Measurements from ENCODE around the gene FLYWCH2.
A peak's percentile ranks its signal among the peaks of the same experiment; 100 is the strongest.
"Not testable (repeated sequence)": the region's sequence is repeated elsewhere in the genome, so short reads cannot be mapped to it uniquely, and the experiment has no call there.

Gene FLYWCH2

DNA sequence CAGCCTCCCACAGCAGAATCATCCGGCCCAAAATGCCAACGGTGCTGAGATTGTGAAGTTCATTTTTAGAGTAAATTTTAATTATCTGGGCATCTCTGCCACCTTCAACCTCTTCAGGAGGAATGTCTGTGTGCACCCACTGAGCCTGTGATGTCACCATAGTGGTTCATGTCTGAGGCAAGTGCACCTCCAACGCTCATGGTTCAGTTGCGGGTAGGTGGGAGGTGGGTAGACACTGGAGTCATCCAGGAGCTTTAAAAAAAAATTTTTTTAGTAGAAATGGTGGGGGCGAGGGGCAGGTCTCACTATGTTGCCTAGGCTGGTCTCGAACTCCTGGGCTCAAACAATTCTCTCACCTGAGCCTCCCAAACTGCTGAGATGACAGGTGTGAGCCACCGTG is 30.6 kb downstream of the FLYWCH2 start:
- DNase-seq (ENCODE audit: low spot score) = no peak

DNA sequence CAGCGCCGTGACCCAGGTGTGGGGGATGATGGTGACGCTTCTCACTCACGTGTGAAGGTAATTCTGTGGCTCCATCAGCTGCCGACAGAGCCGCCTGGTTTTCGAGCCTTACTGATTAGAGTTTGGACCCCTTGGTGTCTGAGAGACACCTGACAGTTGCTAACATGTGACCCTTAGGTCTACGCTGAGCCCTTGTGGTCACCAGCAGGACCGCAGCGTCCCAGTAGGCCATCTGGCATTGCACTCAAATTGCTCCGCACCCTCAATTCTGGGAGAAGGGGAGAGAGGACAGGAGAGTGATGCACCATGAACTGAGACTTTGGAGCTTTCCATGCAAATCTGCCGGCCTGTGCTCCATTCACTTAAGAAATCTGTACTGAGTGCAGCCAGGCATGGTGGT is 31.2 kb downstream of the FLYWCH2 start:
- DNase-seq (ENCODE audit: low spot score) = no peak

DNA sequence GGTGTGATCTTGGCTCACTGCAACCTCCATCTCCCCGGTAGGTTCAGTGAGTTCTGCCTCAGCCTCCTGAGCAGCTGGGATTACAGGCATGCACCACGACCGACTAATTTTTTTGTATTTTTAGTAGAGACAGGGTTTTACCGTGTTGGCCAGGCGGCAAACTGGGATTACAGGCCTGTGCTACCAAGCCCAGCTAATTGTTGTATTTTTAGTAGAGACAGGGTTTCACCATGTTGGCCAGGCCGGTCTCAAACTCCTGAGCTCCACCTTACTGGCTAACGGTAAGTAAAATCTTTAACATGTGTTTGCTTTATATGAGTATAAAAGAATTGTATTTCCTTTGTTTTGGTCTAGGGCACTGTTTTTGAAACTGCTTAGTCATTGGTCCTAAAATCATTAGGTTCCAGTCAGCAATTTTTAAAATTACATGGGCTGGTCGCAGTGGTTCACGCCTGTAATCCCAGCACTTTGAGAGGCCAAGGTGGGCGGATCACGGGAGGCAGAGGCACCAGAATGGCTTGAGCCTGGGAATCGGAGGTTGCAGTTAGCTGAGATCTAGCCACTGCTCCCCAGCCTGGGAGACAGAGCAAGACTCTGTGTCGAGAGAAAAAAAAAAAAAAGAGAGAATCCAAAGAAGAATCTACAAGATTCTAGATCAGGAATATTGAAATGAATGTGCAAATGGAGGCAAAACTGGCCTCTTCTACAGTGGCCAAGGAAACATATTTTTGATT is 32.3 kb downstream of the FLYWCH2 start:
- no peak for DNase-seq (ENCODE audit: low spot score)

DNA sequence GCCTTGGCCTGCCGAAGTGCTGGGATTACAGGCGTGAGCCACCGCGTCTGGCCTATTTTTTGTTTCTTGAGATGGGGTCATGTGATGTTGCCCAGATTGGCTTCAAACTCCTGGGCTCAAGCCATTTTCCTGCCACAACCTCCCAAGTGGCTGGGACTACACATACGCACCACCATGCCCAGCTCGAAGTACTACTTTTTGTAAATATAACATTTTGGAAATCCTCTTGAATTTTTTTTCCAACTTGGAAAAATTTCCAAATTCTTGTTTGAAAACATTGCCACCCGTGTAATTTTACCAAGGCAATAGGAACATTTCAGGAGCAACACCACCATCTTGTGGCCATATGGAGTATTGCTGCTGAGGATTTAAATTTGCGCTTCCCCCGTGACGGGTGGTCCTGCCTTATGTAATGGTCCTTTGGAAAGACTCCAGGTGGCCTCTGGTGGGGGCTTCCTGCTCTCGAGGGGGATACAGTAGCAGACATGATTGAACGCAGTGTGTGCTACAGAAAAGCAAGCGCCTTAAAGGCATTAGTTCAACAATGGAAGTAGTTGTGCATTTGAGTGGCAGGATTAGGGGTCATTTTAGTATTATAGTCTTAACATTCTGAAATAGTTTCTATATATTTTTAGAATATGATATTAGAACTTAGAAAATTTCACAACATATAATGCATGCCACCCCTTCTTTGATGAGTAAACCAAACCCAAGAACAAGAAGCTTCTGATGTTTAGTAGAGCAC is 36.7 kb downstream of the FLYWCH2 start:
- peak; percentile 51 for DNase-seq (ENCODE audit: low spot score)

DNA sequence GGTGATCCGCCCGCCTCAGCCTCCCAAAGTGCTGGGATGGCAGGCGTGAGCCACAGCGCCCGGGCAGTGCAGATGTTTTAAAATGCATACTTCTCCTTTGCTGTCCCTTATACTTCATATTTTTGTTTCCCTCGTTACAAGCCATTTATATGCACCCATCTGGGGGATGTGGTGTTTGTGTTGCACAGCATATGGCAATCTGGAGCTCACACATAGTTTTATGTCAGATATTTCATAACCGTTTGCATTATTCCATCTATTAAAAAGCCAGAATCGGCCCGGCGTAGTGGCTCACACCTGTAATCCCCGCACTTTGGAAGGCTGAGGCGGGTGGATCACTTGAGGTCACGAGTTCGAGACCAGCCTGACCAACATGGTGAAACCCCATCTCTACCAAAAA is 40.5 kb downstream of the FLYWCH2 start:
- DNase-seq (ENCODE audit: low spot score) = no peak

DNA sequence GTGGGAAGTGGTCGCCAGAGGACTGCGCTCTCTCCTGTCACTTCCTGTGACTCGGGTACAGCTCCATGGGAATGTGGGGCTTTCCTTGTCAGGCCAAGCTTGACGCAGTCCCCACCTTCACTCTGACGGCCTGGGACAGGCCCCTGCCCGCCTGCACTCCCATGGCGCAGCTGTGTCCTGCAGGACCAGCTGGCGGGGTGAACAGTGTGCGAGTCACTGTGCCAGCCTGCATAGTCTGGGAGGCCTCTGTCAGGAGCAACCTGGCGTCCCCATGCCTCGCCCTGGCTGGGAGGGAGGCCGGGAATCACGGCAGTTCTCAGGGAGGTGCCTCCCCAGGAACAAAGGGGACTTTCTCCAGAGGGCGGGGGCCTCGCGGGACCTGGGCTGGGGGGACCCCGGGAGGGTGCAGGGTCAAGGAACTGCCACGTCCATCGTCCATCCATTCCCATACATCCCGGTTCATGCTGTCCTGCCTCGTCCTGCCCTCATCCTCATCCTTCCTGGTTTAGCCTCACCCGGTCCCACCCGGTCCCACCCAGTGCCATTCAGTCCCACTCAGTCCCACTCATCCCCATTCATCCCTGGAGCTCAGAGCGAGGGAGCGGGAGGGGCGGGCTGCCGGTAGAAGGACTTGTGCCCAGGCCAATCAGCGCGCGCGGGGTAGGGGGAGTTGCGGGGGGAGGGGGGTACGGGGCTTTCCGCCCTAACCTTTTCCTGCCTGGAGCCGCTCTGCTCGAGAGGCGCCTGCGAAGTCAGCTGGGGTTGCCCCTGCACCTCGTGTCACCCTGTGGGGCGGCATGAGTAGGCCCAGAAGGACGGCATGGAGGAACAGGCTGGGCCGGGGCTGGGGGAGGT is 42.1 kb downstream of the FLYWCH2 start:
- no peak for DNase-seq (ENCODE audit: low spot score)

DNA sequence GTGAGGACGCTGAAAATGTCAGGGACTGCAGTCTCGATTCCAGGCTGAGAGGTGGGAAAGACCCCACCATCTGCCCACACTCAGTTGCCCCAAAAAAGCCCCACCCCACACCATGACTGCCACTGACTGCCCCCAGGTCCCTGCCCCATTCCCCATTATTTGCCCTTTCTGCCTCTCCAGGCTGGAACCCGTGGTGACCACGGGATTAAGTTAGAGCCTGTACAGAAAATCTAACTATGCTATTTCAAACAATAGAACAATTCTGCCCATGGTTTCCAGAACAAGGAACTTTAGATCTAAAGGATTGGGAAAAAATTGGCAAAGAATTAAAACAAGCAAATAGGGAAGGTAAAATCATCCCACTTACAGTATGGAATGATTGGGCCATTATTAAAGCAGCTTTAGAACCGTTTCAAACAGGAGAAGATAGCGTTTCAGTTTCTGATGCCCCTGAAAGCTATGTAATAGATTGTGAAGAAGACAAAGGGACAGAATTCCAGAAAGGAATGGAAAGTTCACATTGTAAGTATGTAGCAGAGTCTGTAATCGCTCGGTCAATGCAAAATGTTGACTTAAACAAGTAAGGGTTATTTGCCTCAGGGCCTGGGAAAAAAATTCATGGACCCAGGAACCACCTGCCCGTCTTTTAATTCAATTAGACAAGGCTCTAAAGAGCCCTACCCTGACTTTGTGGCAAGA is 43.1 kb downstream of the FLYWCH2 start:
- no peak for DNase-seq (ENCODE audit: low spot score)

DNA sequence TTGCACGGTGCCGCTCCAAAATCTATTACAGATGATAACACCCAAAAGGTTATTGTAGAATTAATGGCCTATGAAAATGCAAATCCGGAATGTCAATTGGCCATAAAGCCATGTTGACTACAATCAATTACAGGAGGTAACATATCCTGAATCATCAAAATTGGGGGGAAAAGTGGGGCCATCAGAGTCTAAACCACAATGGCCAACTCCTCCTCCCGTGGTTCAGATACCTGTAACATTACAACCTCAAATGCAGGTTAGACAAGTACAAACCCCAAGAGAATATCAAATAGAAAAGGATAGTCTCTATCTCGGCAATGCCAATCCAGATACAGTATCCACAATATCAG is 43.6 kb downstream of the FLYWCH2 start:
- no peak for DNase-seq (ENCODE audit: low spot score)

DNA sequence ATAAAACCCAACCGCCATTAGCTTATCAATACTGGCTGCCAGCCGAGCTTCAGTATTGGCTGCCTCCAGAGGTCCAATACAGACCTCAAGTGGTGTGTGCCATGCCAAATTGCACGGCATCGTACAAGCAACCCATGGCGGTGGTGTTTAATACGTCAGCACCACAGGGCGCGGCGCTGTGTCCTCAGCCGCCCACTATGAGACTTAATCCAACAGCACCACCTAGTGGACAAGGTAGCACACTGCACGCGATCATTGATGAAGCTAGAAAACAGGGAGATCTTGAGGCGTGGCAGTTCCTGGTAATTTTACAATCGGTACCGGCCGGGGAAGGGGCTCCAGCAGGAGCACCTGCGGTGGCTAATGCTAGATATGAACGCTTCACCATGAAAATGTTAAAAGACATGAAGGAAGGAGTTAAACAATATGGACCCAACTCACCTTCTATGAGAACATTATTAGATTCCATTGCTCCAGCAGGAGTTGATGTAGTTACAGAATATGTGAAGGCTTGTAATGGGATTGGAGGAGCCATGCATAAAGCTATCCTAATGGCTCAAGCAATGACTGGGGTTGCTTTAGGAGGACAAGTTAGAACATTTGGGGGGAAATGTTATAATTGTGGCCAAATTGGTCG is 44.1 kb downstream of the FLYWCH2 start:
- peak; percentile 70 for DNase-seq (ENCODE audit: low spot score)

DNA sequence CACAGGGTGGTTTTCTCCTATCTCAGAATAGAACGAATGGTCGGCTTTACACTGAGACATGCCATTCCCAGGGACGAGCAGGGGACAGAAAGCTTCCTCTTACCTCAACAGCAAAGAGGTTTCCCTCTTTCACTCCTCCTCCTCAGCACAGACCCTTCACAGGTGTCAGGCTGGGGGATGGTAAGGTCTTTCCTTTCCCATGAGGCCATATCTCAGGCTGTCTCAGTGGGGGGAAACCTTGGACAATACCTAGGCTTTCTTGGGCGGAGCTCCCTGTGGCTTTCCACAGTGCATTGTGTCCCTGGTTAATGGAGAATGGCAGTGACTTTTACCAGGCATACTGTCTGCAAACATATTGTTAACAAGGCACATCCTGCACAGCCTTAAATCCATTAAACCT is 45.1 kb downstream of the FLYWCH2 start:
- DNase-seq (ENCODE audit: low spot score) = not testable (repeated sequence)

DNA sequence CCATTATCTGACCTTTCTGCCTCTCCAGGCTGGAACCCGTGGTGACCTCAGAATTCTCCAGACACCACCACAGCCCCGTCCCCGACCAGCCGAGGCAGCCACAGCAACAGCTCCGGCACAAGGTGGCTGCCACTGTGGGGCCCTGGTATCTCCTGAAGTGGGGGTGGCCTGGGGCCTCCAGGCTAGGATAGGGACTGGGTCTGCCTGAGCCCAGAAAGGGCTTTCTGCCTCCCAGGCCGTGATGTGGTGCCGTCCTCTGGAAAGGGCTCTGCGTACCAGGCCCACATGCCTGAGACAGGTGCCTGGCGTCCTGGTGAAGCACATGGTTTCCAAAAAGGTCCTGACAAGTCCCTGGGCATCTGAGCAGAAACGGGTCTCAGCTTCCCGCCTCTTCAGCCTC is 45.8 kb downstream of the FLYWCH2 start:
- no peak for DNase-seq (ENCODE audit: low spot score)

DNA sequence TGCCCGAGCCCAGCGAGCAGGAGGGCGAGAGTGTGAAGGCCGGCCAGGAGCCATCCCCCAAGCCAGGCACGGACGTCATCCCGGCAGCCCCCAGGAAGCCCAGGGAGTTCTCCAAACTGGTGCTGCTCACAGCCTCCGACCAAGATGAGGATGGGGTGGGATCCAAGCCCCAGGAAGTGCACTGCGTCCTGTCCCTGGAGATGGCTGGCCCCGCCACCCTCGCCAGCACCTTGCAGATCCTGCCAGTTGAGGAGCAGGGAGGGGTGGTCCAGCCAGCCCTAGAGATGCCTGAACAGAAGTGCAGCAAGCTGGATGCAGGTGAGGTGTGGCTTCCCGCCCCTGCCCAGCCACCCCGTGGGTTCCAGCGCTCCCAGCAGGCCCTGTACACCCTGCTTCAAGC is 46.7 kb downstream of the FLYWCH2 start:
- no peak for DNase-seq (ENCODE audit: low spot score)

DNA sequence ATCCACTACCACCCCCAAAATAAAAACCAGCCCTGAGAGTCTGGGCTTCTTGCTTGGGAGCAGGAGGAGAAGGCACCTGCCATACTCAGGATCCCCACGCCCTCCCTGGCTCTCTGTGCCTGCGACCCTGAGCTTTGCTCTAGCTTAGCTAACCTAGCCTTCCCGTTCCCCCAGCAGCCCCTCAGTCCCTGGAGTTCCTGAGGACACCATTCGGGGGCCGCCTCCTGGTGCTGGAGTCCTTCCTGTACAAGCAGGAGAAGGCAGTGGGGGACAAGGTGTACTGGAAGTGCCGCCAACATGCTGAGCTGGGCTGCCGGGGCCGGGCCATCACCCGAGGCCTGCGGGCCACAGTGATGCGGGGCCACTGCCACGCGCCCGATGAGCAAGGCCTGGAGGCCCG is 47.2 kb downstream of the FLYWCH2 start:
- DNase-seq (ENCODE audit: low spot score) = no peak

DNA sequence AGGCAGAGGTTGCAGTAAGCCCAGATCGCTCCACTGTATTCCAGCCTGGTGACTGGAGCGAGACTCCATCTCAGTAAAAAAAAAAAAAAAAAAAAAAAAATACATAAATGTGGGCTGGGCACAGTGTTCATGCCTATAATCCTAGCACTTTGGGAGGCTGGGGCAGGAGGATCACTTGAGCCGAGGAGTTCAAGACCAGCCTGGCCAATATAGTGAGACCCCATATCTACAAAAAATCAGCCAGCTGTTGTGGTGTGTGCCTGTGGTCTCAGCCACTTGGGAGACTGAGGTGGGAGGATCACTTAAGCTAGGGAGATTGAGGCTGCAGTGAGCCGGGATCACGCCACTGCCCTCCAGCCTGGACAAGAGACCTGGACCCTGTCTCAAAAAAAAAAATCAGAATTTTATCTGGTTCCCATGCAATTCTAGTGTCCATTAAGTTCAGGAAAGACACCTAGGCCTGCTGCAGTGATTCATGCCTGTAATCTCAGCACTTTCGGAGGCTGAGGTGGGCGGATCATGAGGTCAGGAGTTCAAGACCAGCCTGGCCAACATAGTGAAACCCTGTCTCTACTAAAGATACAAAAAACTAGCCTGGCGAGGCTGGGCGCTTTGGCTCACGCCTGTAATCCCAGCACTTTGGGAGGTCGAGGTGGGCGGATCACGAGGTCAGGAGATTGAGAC is 48.4 kb downstream of the FLYWCH2 start:
- not testable (repeated sequence) for DNase-seq (ENCODE audit: low spot score)

DNA sequence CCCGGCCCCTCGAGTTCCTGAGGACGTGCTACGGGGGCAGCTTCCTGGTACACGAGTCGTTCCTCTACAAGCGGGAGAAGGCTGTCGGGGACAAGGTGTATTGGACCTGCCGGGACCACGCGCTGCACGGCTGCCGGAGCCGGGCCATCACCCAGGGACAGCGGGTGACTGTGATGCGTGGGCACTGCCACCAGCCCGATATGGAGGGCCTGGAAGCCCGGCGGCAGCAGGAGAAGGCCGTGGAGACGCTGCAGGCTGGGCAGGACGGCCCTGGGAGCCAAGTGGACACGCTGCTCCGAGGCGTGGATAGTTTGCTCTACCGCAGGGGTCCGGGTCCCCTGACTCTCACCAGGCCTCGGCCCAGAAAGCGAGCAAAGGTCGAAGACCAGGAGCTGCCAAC is 50.1 kb downstream of the FLYWCH2 start:
- DNase-seq (ENCODE audit: low spot score) = no peak

DNA sequence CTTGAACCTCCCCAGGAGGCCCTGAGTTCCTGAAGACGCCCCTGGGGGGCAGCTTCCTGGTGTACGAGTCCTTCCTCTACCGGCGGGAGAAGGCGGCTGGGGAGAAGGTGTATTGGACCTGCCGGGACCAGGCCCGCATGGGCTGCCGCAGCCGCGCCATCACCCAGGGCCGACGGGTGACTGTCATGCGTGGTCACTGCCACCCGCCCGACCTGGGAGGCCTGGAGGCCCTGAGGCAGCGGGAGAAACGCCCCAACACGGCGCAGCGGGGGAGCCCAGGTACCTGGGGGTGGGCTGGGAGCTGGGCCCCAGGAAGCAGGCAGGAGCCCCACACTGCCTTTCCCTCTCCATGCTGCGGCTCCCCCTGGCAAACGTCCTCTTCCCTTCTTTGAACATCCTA is 50.7 kb downstream of the FLYWCH2 start:
- no peak for DNase-seq (ENCODE audit: low spot score)

DNA sequence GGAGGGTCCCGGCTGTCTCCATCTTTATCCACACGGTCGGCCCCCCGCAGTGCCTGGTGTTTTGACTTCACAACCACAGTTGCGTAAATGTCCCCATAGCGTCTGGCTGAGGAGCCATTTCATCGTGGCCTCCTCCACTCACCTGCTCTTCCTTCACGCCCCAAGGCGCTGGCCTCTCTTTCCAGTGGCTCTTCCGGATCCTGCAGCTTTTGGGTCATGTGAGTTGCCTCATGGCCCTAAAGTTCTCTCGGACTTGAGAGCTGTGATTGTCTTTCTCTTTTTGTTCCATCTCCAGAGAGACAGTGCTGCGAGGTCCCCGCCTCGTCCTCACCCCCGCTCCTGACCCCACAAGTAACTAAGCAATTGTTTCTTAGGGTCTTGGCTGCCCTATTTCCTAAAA is 51.4 kb downstream of the FLYWCH2 start:
- DNase-seq (ENCODE audit: low spot score) = no peak

DNA sequence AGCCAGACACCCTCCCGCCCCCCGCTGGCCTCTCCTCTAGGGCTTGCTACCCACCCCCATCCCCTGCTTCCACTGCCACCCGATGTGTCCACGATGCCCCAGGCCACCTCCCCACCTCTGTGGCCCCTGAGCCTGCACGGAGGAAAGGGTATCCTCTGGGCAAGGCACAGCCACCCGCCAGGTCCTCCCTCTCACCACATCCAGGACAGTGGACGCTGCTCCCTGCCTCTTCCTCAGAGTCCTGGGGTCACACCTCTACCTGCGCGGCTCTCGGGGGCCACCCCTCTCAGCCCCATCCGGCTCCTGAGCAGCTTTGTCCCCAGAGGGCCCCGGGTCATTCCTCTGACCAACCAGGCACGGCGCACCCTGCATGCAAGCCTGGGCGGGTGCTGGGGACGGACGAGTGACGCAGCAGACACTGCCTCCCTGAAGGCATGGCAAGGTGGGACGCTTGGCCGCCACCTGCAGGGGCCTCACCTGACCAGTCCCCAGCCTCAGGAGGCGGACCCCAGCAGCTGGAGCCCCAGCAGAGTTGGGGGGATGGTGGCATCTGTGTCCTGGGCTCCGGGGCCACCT is 53.5 kb downstream of the FLYWCH2 start:
- DNase-seq (ENCODE audit: low spot score) = no peak

DNA sequence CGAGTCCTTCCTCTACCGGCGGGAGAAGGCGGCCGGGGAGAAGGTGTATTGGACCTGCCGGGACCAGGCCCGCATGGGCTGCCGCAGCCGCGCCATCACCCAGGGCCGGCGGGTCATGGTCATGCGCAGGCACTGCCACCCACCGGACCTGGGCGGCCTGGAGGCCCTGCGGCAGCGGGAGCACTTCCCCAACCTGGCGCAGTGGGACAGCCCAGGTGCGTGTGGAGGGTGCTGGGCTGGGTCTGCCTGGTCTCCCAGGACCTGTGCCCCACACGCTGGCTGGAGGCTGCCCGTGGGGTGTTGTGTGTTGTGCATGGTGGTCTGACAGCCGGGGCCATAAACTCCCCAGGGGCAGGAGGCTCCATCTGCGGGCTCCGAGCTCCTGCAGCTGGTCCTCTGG is 54.2 kb downstream of the FLYWCH2 start:
- DNase-seq (ENCODE audit: low spot score) = no peak

DNA sequence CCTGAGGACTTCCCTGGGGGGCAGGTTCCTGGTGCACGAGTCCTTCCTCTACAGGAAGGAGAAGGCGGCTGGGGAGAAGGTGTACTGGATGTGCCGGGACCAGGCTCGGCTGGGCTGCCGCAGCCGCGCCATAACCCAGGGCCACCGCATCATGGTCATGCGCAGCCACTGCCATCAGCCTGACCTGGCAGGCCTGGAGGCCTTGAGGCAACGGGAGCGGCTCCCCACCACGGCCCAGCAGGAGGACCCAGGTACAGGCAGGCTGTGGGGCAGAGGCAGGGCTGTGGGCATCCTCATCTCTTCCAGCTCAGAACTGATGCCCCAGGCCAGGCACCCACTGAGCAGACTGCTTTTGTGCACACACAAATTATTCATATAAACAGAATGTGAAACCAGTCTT is 55.2 kb downstream of the FLYWCH2 start:
- no peak for DNase-seq (ENCODE audit: low spot score)

DNA sequence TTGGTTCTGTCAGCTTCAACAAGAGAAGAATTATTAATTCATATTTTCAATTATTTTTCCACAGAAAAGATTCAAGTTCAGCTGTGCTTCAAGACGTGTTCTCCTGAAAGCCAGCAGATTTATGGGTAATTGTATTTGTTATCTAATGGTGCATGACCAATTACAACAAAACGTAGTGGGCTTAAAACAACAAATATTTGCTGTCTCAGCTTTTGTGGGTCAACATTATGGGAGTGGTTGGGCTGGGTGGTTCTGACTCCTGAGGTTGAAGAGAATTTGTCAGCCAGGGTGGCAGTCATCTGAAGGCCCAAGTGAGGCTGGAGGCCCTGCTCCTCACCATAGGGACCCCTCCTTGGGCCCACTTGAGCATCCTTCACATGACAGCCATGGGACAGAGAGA is 57.0 kb downstream of the FLYWCH2 start:
- DNase-seq (ENCODE audit: low spot score) = no peak
